H1 (cell line): Measurements from ENCODE around the gene ST6GALNAC4. TPM values are rescaled to one million over a fixed set of nuclear protein-coding genes. Genes with fewer than 3 reads are reported as not detected.

ENCODE experiments used
- CTCF ChIA-PET: fragments of 300-600 bp; sonication (Branson Sonifier 250); formaldehyde crosslinking; loops from one replicate; lab custom pipeline; 2021; ENCODE audit not compliant: partially characterized antibody; lab: Charles Lee
- POLR2A ChIA-PET: fragments of 300-600 bp; sonication (Branson Sonifier 250); formaldehyde crosslinking; loops from one replicate; lab custom pipeline; 2021; ENCODE audit warnings: inconsistent platforms; ENCODE audit not compliant: partially characterized antibody; lab: Charles Lee
- DNase-seq, 2 experiments: peaks; one replicate each; pipeline versions ENCODE4 v3.0.0 to v3.0.0-alpha.2; 2010 to 2022; ENCODE audit warnings: low spot score in 2 of 2, low read depth in 1 of 2, mixed read lengths in 1 of 2
- FAIRE-seq: peaks from 2 replicates; lab custom pipeline; 2011; peaks lifted over from hg19 to GRCh38; lab: Jason Lieb, UNC
- H2AFZ ChIP-seq: 2 replicates; pipeline ENCODE4 v1.8.1; 2012; ENCODE audit warnings: low read length, inconsistent platforms
- H2AK5ac ChIP-seq: 2 replicates; pipeline ENCODE4 v1.6.1; 2013; ENCODE audit warnings: low read depth, low read length
- H2BK120ac ChIP-seq: replicated peaks from 2 replicates; pipeline ENCODE3; 2013; ENCODE audit warnings: low read depth, low read length, inconsistent platforms
- H2BK12ac ChIP-seq: 2 replicates; pipeline ENCODE4 v1.6.1; 2013; ENCODE audit warnings: low read depth, low read length
- H2BK15ac ChIP-seq: 2 replicates; pipeline ENCODE4 v1.6.1; 2013; ENCODE audit warnings: low read length
- H2BK20ac ChIP-seq: 2 replicates; pipeline ENCODE4 v1.6.1; 2013; ENCODE audit warnings: low read length
- H2BK5ac ChIP-seq: 2 replicates; pipeline ENCODE4 v1.6.1; 2013; ENCODE audit warnings: low read depth, low read length
- H3K14ac ChIP-seq: 2 replicates; pipeline ENCODE4 v1.6.1; 2013; ENCODE audit warnings: inconsistent platforms; ENCODE audit not compliant: insufficient read length
- H3K18ac ChIP-seq: 2 replicates; pipeline ENCODE4 v1.6.1; 2013; ENCODE audit warnings: low read length; ENCODE audit errors: extremely low read depth
- H3K23ac ChIP-seq: 2 replicates; pipeline ENCODE4 v1.6.1; 2013; ENCODE audit warnings: inconsistent platforms; ENCODE audit not compliant: insufficient read length
- H3K23me2 ChIP-seq: 2 replicates; pipeline ENCODE4 v1.6.1; 2013; ENCODE audit warnings: low read depth, low read length
- H3K27ac ChIP-seq: 2 replicates; pipeline ENCODE4 v1.6.1; 2011; ENCODE audit warnings: low read depth, low read length, inconsistent platforms
- H3K27me3 ChIP-seq, 4 experiments: replicated peaks in 1 of 4; 1 replicate in 1 of 4; 2 replicates in 3 of 4; pipeline versions ENCODE4 v1.6.1 to v1.8.1; 2011 to 2013; ENCODE audit warnings: low read length in 3 of 4, mild to moderate bottlenecking in 3 of 4, inconsistent platforms in 2 of 4, mixed read lengths in 2 of 4, moderate library complexity in 1 of 4; ENCODE audit not compliant: control insufficient read depth in 3 of 4, insufficient read depth in 3 of 4; ENCODE audit errors: extremely low read depth in 1 of 4
- H3K36me3 ChIP-seq, 4 experiments: 2 replicates each; pipeline versions ENCODE4 v1.6.1 to v1.8.1; 2011 to 2013; ENCODE audit warnings: mild to moderate bottlenecking in 4 of 4, low read length in 3 of 4, moderate library complexity in 2 of 4, control low read depth in 1 of 4, inconsistent platforms in 1 of 4; ENCODE audit not compliant: insufficient read depth in 4 of 4, control insufficient read depth in 2 of 4
- H3K4ac ChIP-seq: replicated peaks from 2 replicates; pipeline ENCODE3; 2013; ENCODE audit warnings: low read length, low read depth, mixed read lengths, inconsistent platforms; ENCODE audit not compliant: insufficient read length
- H3K4me1 ChIP-seq, 4 experiments: replicated peaks in 1 of 4; 1 replicate in 1 of 4; 2 replicates in 3 of 4; pipeline versions ENCODE4 v1.6.1 to v1.8.1; 2011 to 2013; ENCODE audit warnings: low read length in 3 of 4, inconsistent platforms in 2 of 4, mixed read lengths in 1 of 4; ENCODE audit not compliant: insufficient read depth in 4 of 4, control insufficient read depth in 3 of 4
- H3K4me2 ChIP-seq, 2 experiments: 2 replicates each; pipeline versions ENCODE4 v1.6.1 to v1.8.1; 2011 to 2013; ENCODE audit warnings: low read depth in 2 of 2, low read length in 2 of 2, control low read depth in 1 of 2, inconsistent platforms in 1 of 2, mild to moderate bottlenecking in 1 of 2; ENCODE audit not compliant: insufficient read depth in 1 of 2
- H3K4me3 ChIP-seq, 4 experiments: fragments of 200-600, 300-600 bp in 1 of 4; sonication (generic), shearing (Covaris generic), sonication (Bioruptor Twin) in 1 of 4; 2 replicates each; pipeline versions ENCODE4 v1.5.1 to v1.8.1; 2011 to 2016; ENCODE audit warnings: low read length in 4 of 4, low read depth in 3 of 4, control low read depth in 2 of 4, inconsistent platforms in 2 of 4, mild to moderate bottlenecking in 2 of 4, mixed read lengths in 1 of 4, moderate library complexity in 1 of 4; ENCODE audit not compliant: insufficient read depth in 2 of 4; ENCODE audit errors: extremely low read depth in 1 of 4
- H3K56ac ChIP-seq: replicated peaks from 2 replicates; pipeline ENCODE3; 2013; ENCODE audit warnings: low read depth, mild to moderate bottlenecking, mixed read lengths, low read length, inconsistent platforms; ENCODE audit not compliant: insufficient read length
- H3K79me1 ChIP-seq: 2 replicates; pipeline ENCODE4 v1.6.1; 2013; ENCODE audit warnings: low read depth, low read length, control low read depth
- H3K79me2 ChIP-seq, 2 experiments: 2 replicates each; pipeline versions ENCODE4 v1.6.1 to v1.8.1; 2012 to 2013; ENCODE audit warnings: low read length in 2 of 2, mild to moderate bottlenecking in 2 of 2, inconsistent platforms in 1 of 2; ENCODE audit not compliant: insufficient read depth in 2 of 2, control insufficient read depth in 1 of 2
- H3K9ac ChIP-seq, 4 experiments: replicated peaks in 1 of 4; 1 replicate in 1 of 4; 2 replicates in 3 of 4; pipeline versions ENCODE4 v1.6.1 to v1.8.1; 2011 to 2013; ENCODE audit warnings: low read depth in 3 of 4, low read length in 3 of 4, control low read depth in 2 of 4, mild to moderate bottlenecking in 2 of 4, moderate library complexity in 2 of 4, inconsistent platforms in 1 of 4; ENCODE audit errors: extremely low read depth in 1 of 4
- H3K9me3 ChIP-seq, 2 experiments: 2 replicates each; pipeline versions ENCODE4 v1.6.1 to v1.8.1; 2012 to 2013; ENCODE audit warnings: mild to moderate bottlenecking in 2 of 2, moderate library complexity in 2 of 2, control low read depth in 1 of 2, inconsistent platforms in 1 of 2, low read depth in 1 of 2, low read length in 1 of 2, mixed read lengths in 1 of 2; ENCODE audit not compliant: insufficient read depth in 2 of 2
- H4K20me1 ChIP-seq, 2 experiments: replicated peaks in 1 of 2; 2 replicates each; pipeline versions ENCODE3 to v1.8.1; 2011 to 2013; ENCODE audit warnings: inconsistent platforms in 2 of 2, low read length in 2 of 2, mild to moderate bottlenecking in 1 of 2; ENCODE audit not compliant: insufficient read depth in 2 of 2, control insufficient read depth in 1 of 2
- H4K5ac ChIP-seq: 2 replicates; pipeline ENCODE4 v1.6.1; 2013; ENCODE audit warnings: low read length, low read depth, mixed read lengths, inconsistent platforms; ENCODE audit not compliant: insufficient read length
- H4K8ac ChIP-seq: 2 replicates; pipeline ENCODE4 v1.8.0; 2013; ENCODE audit warnings: mild to moderate bottlenecking, moderate library complexity, low read length, inconsistent platforms; ENCODE audit not compliant: insufficient read depth; ENCODE audit errors: extremely low read depth
- H4K91ac ChIP-seq: replicated peaks from 2 replicates; pipeline ENCODE3; 2013; ENCODE audit warnings: low read length, mixed read lengths, inconsistent platforms; ENCODE audit not compliant: insufficient read length
- GABPA ChIP-seq: IDR thresholded peaks from 2 replicates; pipeline ENCODE4 v1.6.1; 2011; ENCODE audit warnings: mild to moderate bottlenecking, low read length, moderate library complexity, borderline replicate concordance; ENCODE audit not compliant: insufficient read depth
- POLR2A ChIP-seq, 2 experiments: IDR thresholded peaks; 1 replicate in 1 of 2; 2 replicates in 1 of 2; pipeline ENCODE4 v1.6.1; 2011; ENCODE audit warnings: low read depth in 2 of 2, low read length in 2 of 2, mild to moderate bottlenecking in 2 of 2; ENCODE audit errors: control extremely low read depth in 1 of 2
- SRF ChIP-seq: IDR thresholded peaks from 2 replicates; pipeline ENCODE4 v1.6.1; 2011; ENCODE audit warnings: mild to moderate bottlenecking, low read depth, low read length, moderate library complexity
- TAF7 ChIP-seq: optimal IDR thresholded peaks from 2 replicates; pipeline ENCODE3; 2011; ENCODE audit warnings: low read depth, mild to moderate bottlenecking, inconsistent platforms, low read length, moderate library complexity, borderline replicate concordance
- WGBS, 2 experiments: shearing (Covaris generic) in 1 of 2; methylation state at CpG; one replicate each; pipeline versions ENCODE4 v1.1.6 to v1.1.7; 2013 to 2015; ENCODE audit warnings: low lambda C conversion rate in 2 of 2, mixed read lengths in 2 of 2, inconsistent platforms in 1 of 2, low coverage in 1 of 2, missing lambda C conversion rate in 1 of 2; ENCODE audit not compliant: insufficient replicate concordance in 2 of 2, insufficient coverage in 1 of 2, insufficient read length in 1 of 2; ENCODE audit errors: extremely low coverage in 1 of 2, missing lambda C conversion rate in 1 of 2; 5-methylcytosine and 5-hydroxymethylcytosine counted together
- polyA plus RNA-seq, 7 experiments: library from polyadenylated mRNA; depleted of rRNA in 3 of 7; stranded (reverse) in 5 of 7; unstranded in 2 of 7; fragments of >200 nt in 5 of 7; fragments of 200-250 nt in 2 of 7; gene quantifications; 1 replicate in 5 of 7; 2 replicates in 1 of 7; 4 replicates in 1 of 7; pipeline versions ENCODE4 v1.2.1 to v1.2.3, GENCODE V29; 2011 to 2013; ENCODE audit warnings: missing spikeins in 2 of 7, mixed read lengths in 2 of 7
- total RNA-seq: library from RNA; stranded (reverse); fragmentation: NEBNext Ultra II Directional; extraction: Animal tissue kit (Norgen Biotek cat#: 25700); gene quantifications from 2 replicates; pipeline ENCODE4 v1.2.1, GENCODE V29; 2021

Gene ST6GALNAC4
- total and polyA plus RNA-seq, 2 of the 8 experiments (the other 6 are each of a cell fraction or from before 2014, with no cell fraction given): 21.8 to 34.1 TPM

DNA sequence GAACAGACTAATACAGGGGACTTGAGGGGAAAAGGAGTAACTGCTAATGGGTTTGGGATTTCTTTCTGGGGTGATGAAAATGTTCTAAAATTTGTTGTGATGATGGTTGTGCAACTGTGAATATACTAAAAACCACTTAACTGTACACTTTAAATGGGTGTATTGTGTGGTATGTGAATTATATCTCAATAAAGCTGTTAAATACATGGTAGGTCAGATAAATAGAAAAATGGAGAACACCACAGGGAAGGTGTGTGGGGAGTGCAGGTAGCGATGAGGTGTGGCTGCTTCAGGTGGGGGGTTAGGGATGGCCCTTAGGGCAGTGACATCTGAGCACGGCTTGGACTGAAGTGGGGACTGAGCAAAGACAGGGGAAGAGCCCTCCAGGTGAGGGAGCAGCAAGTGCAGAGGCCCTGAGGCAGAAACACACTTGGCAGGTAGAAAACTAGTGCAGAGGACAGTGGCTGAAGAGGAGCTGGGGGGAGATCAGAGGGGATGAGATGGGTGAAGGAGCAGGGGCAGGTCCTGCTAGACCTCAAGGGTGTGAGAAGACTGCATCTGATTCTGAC, 43.1 kb upstream of the ST6GALNAC4 start:
- Histone ChIP-seq H3K36me3 (no peaks in the 10 kb centered on the region), H2AFZ (no peak overlapping the region), H3K4me2 (no peak overlapping the region), H3K4ac (no peak overlapping the region), H3K27me3 (no peaks in the 10 kb centered on the region), H3K56ac (no peak overlapping the region), H3K79me2 (peaks cover 0 to 93% of the 10 kb centered on the region in 2 experiments; a peak in 2 of 4 replicates), H3K9me3 (no peaks in the 10 kb centered on the region), H3K4me1 (peaks cover 0 to 30% (median 11%) of the 10 kb centered on the region in 4 experiments; a peak in 5 of 7 replicates), H4K20me1 (peaks cover 16 to 34% of the 10 kb centered on the region in 2 experiments), H3K4me3 (no peak overlapping the region), H2BK12ac (0 out of 2 replicates have a peak overlapping the region, but pooled peaks have one; percentile 50), H3K23me2 (no peaks in the 10 kb centered on the region), H2BK20ac (no peak overlapping the region), H4K5ac (peak overlapping the region; percentile 21), H4K8ac (no peak overlapping the region), H3K18ac (peak overlapping the region; percentile 19; the same call in 1 of the 2 replicates), H2BK5ac (peak overlapping the region; percentile 35; the same call in 1 of the 2 replicates), H3K27ac (no peak overlapping the region), H4K91ac (no peak overlapping the region), H3K14ac (no peak overlapping the region), H3K23ac (no peak overlapping the region), H2BK120ac (no peak overlapping the region), H2AK5ac (no peak overlapping the region), H3K9ac (peak overlapping the region in 1 of 4 experiments; percentile 37; a peak in 1 of 7 replicates), H2BK15ac (0 out of 2 replicates have a peak overlapping the region, but pooled peaks have one; percentile 61), H3K79me1 (peaks cover 17% of the 10 kb centered on the region)
- WGBS, 2 experiments: 91% methylated on average over 2 of the region's 2 CpGs; no CpG with 5 or more reads in 1 of the 2 experiments
- TF ChIP-seq GABPA (no peak), POLR2A (IDR thresholded peaks at IDR 0.05; ENCODE audit: control extremely low read depth in 1 of 2, low read depth in 2 of 2, low read length in 2 of 2) (no peak), TAF7 (no peak), SRF (no peak)
- FAIRE-seq (no peak), DNase-seq (no peak)
- CTCF ChIA-PET: interaction anchor here (1.1 to 35.5 kb wide), 6 partner anchors 7 to 158 kb away, joined by 5 to 825 read pairs (median 23); no protein-coding TSS in a partner anchor
- POLR2A ChIA-PET: interaction anchor here (1.1 to 3.0 kb wide), 4 partner anchors 8 to 23 kb away, joined by 3 to 16 read pairs (median 6); partner anchors contain the start of gene EEIG1
